ENCODE measurements around the gene UGT2B17.
"Not testable (repeated sequence)": the region's sequence is repeated elsewhere in the genome, so short reads cannot be mapped to it uniquely, and the experiment has no call there.

- not testable (repeated sequence) for TF ChIP-seq POLR2AphosphoS5 (IDR thresholded peaks at IDR 0.05; ENCODE audit: low read length); WRNIP1 (IDR thresholded peaks at IDR 0.05; ENCODE audit: borderline replicate concordance, low read depth, low read length); CTCF (IDR thresholded peaks at IDR 0.05 in 2 of 3, conservative IDR thresholded peaks at IDR 0.05 in 1 of 3; ENCODE audit: control insufficient read depth in 2 of 3, extremely low read depth in 1 of 3, insufficient read depth in 1 of 3, low read depth in 3 of 3, low read length in 3 of 3); KAT2A (conservative IDR thresholded peaks at IDR 0.05; ENCODE audit: control insufficient read depth, low read depth, low read length); NR2C2 (IDR thresholded peaks at IDR 0.05; ENCODE audit: borderline replicate concordance, control insufficient read depth, insufficient read length, low read depth)
Observed at GRCh38 chr4:68553830-68554229, 22.3 kb downstream of the UGT2B17 start.
